ENCODE results near the gene LGALSL.

DNA sequence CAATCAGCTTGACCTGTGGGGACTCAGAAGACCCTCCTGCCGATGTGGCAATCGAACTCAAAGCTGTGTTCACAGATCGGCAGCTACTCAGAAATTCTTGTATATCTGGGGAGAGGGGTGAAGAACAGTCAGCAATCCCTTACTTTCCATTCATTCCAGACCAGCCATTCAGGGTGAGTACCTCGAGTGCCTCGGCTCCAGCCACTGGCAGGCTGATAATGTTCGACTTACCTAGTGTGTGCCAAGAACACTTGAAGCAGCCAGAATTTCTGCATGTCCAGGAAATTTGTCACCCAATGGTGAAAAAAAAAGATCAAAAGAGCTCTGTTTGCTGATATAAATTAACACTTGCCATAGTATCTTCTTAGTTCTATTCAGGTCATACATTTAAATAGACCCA lies 2.3 kb downstream of the LGALSL start:
- TF ChIP-seq, protein P1, sequence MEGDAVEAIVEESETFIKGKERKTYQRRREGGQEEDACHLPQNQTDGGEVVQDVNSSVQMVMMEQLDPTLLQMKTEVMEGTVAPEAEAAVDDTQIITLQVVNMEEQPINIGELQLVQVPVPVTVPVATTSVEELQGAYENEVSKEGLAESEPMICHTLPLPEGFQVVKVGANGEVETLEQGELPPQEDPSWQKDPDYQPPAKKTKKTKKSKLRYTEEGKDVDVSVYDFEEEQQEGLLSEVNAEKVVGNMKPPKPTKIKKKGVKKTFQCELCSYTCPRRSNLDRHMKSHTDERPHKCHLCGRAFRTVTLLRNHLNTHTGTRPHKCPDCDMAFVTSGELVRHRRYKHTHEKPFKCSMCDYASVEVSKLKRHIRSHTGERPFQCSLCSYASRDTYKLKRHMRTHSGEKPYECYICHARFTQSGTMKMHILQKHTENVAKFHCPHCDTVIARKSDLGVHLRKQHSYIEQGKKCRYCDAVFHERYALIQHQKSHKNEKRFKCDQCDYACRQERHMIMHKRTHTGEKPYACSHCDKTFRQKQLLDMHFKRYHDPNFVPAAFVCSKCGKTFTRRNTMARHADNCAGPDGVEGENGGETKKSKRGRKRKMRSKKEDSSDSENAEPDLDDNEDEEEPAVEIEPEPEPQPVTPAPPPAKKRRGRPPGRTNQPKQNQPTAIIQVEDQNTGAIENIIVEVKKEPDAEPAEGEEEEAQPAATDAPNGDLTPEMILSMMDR (conservative IDR thresholded peaks at IDR 0.05; ENCODE audit: low read depth, low read length), result no peak
- TF ChIP-seq EZH2 (IDR thresholded peaks at IDR 0.05; ENCODE audit: borderline replicate concordance, low read depth, low read length, poor library complexity, severe bottlenecking), result no peak
